ENCODE measurements around the gene ATP1A3.

The ATP1A3 gene

GRCh38 chr19:41930926-41931592, 63.0 kb downstream of the ATP1A3 start:
- no peaks in the 10 kb centered on the region for H3K36me3 ChIP-seq (ENCODE audit: insufficient read depth, low read length)

GRCh38 chr19:41930322-41930722, 63.7 kb downstream of the ATP1A3 start:
- H3K36me3 ChIP-seq (ENCODE audit: insufficient read depth, low read length): no peaks in the 10 kb centered on the region
- peaks cover 15% of the 10 kb centered on the region for H3K4me1 ChIP-seq (ENCODE audit: insufficient read depth, low read length)
- no peak overlapping the region for H3K4me3 ChIP-seq (ENCODE audit: low read length)
- no peak overlapping the region for H2AFZ ChIP-seq (ENCODE audit: low read depth, low read length)
- H3K27me3 ChIP-seq (ENCODE audit: insufficient read depth, low read length): peaks cover 75% of the 10 kb centered on the region
- no peaks in the 10 kb centered on the region for H3K9me3 ChIP-seq (ENCODE audit: low read length)

More at GRCh38 chr19:41930926-41931592, 63.0 kb downstream of the ATP1A3 start:
- H2AFZ ChIP-seq (ENCODE audit: low read depth, low read length): no peak overlapping the region
- H3K27me3 ChIP-seq (ENCODE audit: insufficient read depth, low read length): peaks cover 76% of the 10 kb centered on the region
- H3K4me3 ChIP-seq (ENCODE audit: low read length): no peak overlapping the region
- peaks cover 15% of the 10 kb centered on the region for H3K4me1 ChIP-seq (ENCODE audit: insufficient read depth, low read length)
- H3K9me3 ChIP-seq (ENCODE audit: low read length): no peaks in the 10 kb centered on the region

- Histone ChIP-seq H3K9me3 (ENCODE audit: low read length) (no peaks in the 10 kb centered on the region), H3K36me3 (ENCODE audit: insufficient read depth, low read length) (no peaks in the 10 kb centered on the region), H3K4me3 (ENCODE audit: low read length) (no peak overlapping the region), H3K4me1 (ENCODE audit: insufficient read depth, low read length) (peaks cover 15% of the 10 kb centered on the region), H2AFZ (ENCODE audit: low read depth, low read length) (no peak overlapping the region), H3K27me3 (ENCODE audit: insufficient read depth, low read length) (peaks cover 76% of the 10 kb centered on the region)
These were observed 64.4 kb downstream of the ATP1A3 start for GRCh38 chr19:41929536-41930071.

GRCh38 chr19:41928754-41929535, 65.1 kb downstream of the ATP1A3 start:
- peaks cover 15% of the 10 kb centered on the region for H3K4me1 ChIP-seq (ENCODE audit: insufficient read depth, low read length)
- no peak overlapping the region for H2AFZ ChIP-seq (ENCODE audit: low read depth, low read length)
- peaks cover 71% of the 10 kb centered on the region for H3K27me3 ChIP-seq (ENCODE audit: insufficient read depth, low read length)
- H3K36me3 ChIP-seq (ENCODE audit: insufficient read depth, low read length): no peaks in the 10 kb centered on the region
- H3K4me3 ChIP-seq (ENCODE audit: low read length): peak overlapping the region; percentile 17
- H3K9me3 ChIP-seq (ENCODE audit: low read length): no peaks in the 10 kb centered on the region

GRCh38 chr19:41928221-41928683, 65.8 kb downstream of the ATP1A3 start, which contains the start of gene ERFL:
ERFL (minus strand) TSS chr19:41928449; CDS start chr19:41912919, 15,530 bp downstream.
- H3K9me3 ChIP-seq (ENCODE audit: low read length): no peaks in the 10 kb centered on the region
- peaks cover 10% of the 10 kb centered on the region for H3K4me1 ChIP-seq (ENCODE audit: insufficient read depth, low read length)
- H3K36me3 ChIP-seq (ENCODE audit: insufficient read depth, low read length): no peaks in the 10 kb centered on the region
- no peak within 1 kb of the TSS for H2AFZ ChIP-seq (ENCODE audit: low read depth, low read length)
- H3K27me3 ChIP-seq (ENCODE audit: insufficient read depth, low read length): peaks cover 68% of the 10 kb centered on the region
- H3K4me3 ChIP-seq (ENCODE audit: low read length): peak within 1 kb of the TSS; percentile 39

GRCh38 chr19:41927497-41928192, 66.4 kb downstream of the ATP1A3 start:
- no peak overlapping the region for H2AFZ ChIP-seq (ENCODE audit: low read depth, low read length)
- H3K4me3 ChIP-seq (ENCODE audit: low read length): peak overlapping the region; percentile 39
- peaks cover 71% of the 10 kb centered on the region for H3K27me3 ChIP-seq (ENCODE audit: insufficient read depth, low read length)
- H3K4me1 ChIP-seq (ENCODE audit: insufficient read depth, low read length): peaks cover 8% of the 10 kb centered on the region
- no peaks in the 10 kb centered on the region for H3K36me3 ChIP-seq (ENCODE audit: insufficient read depth, low read length)
- H3K9me3 ChIP-seq (ENCODE audit: low read length): no peaks in the 10 kb centered on the region

- H3K27me3 ChIP-seq (ENCODE audit: insufficient read depth, low read length): peaks cover 70% of the 10 kb centered on the region
- no peak overlapping the region for H3K4me3 ChIP-seq (ENCODE audit: low read length)
These were observed 67.1 kb downstream of the ATP1A3 start for GRCh38 chr19:41926763-41927496.

GRCh38 chr19:41926028-41926762, 67.8 kb downstream of the ATP1A3 start:
- Histone ChIP-seq H3K4me1 (ENCODE audit: insufficient read depth, low read length) (peaks cover 7% of the 10 kb centered on the region), H3K27me3 (ENCODE audit: insufficient read depth, low read length) (peaks cover 69% of the 10 kb centered on the region), H3K9me3 (ENCODE audit: low read length) (no peaks in the 10 kb centered on the region), H3K36me3 (ENCODE audit: insufficient read depth, low read length) (no peaks in the 10 kb centered on the region), H2AFZ (ENCODE audit: low read depth, low read length) (no peak overlapping the region), H3K4me3 (ENCODE audit: low read length) (no peak overlapping the region)

More at GRCh38 chr19:41926763-41927496, 67.1 kb downstream of the ATP1A3 start:
- Histone ChIP-seq H2AFZ (ENCODE audit: low read depth, low read length) (no peak overlapping the region), H3K4me1 (ENCODE audit: insufficient read depth, low read length) (peaks cover 7% of the 10 kb centered on the region), H3K9me3 (ENCODE audit: low read length) (no peaks in the 10 kb centered on the region), H3K36me3 (ENCODE audit: insufficient read depth, low read length) (no peaks in the 10 kb centered on the region)

GRCh38 chr19:41925208-41926003, 68.6 kb downstream of the ATP1A3 start:
- Histone ChIP-seq H3K4me3 (ENCODE audit: low read length) (no peak overlapping the region), H3K36me3 (ENCODE audit: insufficient read depth, low read length) (no peaks in the 10 kb centered on the region), H3K9me3 (ENCODE audit: low read length) (no peaks in the 10 kb centered on the region), H3K4me1 (ENCODE audit: insufficient read depth, low read length) (peaks cover 7% of the 10 kb centered on the region), H3K27me3 (ENCODE audit: insufficient read depth, low read length) (peaks cover 69% of the 10 kb centered on the region), H2AFZ (ENCODE audit: low read depth, low read length) (no peak overlapping the region)

- Histone ChIP-seq H2AFZ (ENCODE audit: low read depth, low read length) (no peak overlapping the region), H3K36me3 (ENCODE audit: insufficient read depth, low read length) (no peaks in the 10 kb centered on the region), H3K27me3 (ENCODE audit: insufficient read depth, low read length) (peaks cover 64% of the 10 kb centered on the region), H3K9me3 (ENCODE audit: low read length) (no peaks in the 10 kb centered on the region), H3K4me3 (ENCODE audit: low read length) (no peak overlapping the region), H3K4me1 (ENCODE audit: insufficient read depth, low read length) (peaks cover 7% of the 10 kb centered on the region)
These were observed 69.6 kb downstream of the ATP1A3 start for GRCh38 chr19:41924151-41925145.
